ENCODE results near the gene PRRT1.
"Not testable (repeated sequence)": the region's sequence is repeated elsewhere in the genome, so short reads cannot be mapped to it uniquely, and the experiment has no call there.

PRRT1 gene

DNA sequence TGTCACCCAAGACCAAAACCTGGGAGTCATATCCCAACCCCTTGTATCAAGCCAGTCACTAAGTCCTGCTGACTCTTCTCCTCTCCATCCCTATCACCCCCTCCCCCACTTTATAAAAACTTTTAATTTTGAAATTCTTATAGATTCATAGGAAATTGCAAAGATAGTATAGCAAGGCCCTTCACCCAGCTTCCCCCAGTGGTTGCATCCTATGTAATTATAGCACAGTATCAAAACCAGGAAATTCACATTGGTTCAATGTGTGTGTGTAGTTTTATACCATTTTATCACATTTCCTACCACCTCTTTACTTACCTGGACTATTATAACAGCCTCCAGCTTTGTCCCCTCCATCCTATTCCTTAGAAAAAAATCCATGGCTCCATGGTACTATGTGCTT is 6.3 kb upstream of the PRRT1 start:
- no peak for DNase-seq
- intact Hi-C loops (cut with DNase I), result no loop called here

DNA sequence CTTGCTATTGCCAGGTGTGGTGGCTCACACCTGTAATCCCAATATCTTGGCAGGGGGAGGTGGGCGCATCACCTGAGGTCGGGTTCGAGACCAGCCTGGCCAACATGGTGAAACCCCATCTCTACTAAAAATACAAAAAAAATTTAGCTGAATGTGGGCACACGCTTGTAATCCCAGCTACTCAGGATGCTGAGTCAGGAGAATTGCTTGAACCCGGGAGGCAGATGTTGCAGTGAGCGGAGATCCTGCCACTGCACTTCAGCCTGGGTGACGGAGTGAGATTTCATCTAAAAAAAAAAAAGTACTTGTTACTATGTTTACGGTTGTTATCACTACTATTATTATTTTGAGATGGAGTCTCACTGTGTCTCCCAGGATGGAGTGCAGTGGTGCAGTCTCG is 5.2 kb upstream of the PRRT1 start:
- DNase-seq, result no peak
- intact Hi-C loops (cut with DNase I), result no loop called here

- intact Hi-C loops (cut with DNase I), result loop anchor here (2.0 kb wide), 1 partner anchor 28 kb away; no protein-coding TSS in a partner anchor
- DNase-seq, result peak in 39 of 42 donors; percentile 31 to 78 (median 57)
These were observed 2.9 kb upstream of the PRRT1 start for GRCh38 chr6:32154514-32155161.

DNA sequence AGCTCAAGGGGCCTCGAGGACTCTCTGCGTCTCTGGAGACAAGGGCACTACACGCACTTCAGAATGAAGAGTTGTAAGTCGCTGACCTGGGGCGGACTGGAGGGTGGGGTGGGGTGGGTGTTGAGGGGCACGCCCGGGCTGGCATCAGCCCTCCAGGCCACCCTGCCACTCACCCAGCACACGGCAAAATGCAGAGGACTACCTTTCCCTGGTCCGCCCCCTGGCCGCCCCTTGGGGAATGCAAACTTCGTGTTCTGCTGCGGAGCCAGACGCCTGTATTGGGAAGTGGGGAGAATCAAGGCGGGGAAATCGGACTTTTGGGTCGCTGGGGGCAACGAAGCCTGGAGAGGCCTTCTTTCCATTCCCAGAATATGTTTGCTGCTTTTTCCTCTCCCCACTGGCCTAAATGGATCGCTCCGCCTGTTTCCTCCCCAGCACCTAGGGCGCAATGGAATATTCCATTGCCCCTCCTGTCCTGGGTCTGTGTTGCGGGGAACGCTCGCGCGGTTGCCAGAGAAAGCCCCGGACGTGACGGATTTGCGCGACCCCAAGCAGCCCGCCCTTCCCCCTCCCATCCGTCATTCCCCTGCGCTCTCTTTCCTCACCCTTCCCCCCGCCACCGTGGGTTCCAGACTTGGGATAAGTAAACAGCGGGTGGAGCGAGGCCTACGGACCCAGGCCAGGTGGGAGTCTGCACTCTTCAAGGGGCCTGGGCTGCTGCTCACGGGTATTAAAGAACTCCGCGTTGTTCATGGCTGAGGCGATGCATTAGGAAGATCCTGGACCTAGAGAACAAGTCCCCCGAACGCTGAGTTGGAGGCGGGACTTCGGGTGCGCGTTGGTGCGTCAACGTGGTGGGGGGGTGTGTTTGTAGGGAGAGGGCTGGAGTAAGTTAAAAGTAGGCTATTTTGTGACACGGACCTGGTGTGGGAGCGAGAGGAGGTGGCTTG is 2.1 kb upstream of the PRRT1 start, which contains the start of gene PPT2:
Gene PPT2 (plus strand): TSS at position 578 of the 950 bp plus-strand sequence. CDS start 454 bp downstream, outside the sequence.
- DNase-seq, result peak; percentile 76 to 96 (median 92)
- intact Hi-C loops (cut with DNase I), result loop anchor here (2.0 kb wide), 1 partner anchor 27 kb away; no protein-coding TSS in a partner anchor

GRCh38 chr6:32152769-32153563 is 1.2 kb upstream of the PRRT1 start:
- DNase-seq, result peak in 17 of 42 donors; percentile 20 to 65 (median 44)
- intact Hi-C loops (cut with DNase I), result no loop called here

DNA sequence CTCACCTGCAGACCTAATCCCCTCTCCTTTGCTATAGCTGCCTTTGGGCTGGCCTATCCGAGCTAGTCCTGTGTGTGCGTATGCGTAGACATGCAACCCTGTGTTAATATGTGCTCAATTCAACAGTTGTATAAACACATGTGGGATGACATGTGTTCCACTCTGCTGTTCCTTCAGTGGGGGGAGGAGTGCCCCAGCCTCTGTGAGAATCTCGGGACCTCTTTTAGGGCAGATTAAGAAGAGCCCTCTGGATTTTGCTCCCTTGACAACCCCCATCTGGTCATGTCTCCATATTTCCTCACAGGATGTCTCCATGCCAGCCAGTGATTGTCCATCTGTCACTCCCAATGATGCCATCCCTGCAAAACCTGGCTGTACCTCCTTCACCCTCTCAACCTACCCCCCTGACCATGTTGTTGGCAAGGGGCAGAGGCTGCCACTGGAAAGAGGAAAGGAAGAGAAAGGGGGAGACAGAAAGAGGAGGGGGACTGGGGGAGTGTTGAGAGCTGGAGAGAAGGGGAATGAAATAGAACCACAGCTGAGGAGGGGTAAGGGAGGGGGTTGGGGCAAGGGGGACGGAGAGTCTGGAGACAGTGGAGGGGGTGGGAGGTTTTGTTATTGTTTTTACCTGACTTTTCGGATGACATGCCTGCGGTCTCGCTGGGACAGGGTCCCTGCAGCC is 417 bp downstream of the PRRT1 start:
- peak in 12 of 42 donors; percentile 23 to 66 (median 50) for DNase-seq
- intact Hi-C loops (cut with DNase I), result no loop called here

DNA sequence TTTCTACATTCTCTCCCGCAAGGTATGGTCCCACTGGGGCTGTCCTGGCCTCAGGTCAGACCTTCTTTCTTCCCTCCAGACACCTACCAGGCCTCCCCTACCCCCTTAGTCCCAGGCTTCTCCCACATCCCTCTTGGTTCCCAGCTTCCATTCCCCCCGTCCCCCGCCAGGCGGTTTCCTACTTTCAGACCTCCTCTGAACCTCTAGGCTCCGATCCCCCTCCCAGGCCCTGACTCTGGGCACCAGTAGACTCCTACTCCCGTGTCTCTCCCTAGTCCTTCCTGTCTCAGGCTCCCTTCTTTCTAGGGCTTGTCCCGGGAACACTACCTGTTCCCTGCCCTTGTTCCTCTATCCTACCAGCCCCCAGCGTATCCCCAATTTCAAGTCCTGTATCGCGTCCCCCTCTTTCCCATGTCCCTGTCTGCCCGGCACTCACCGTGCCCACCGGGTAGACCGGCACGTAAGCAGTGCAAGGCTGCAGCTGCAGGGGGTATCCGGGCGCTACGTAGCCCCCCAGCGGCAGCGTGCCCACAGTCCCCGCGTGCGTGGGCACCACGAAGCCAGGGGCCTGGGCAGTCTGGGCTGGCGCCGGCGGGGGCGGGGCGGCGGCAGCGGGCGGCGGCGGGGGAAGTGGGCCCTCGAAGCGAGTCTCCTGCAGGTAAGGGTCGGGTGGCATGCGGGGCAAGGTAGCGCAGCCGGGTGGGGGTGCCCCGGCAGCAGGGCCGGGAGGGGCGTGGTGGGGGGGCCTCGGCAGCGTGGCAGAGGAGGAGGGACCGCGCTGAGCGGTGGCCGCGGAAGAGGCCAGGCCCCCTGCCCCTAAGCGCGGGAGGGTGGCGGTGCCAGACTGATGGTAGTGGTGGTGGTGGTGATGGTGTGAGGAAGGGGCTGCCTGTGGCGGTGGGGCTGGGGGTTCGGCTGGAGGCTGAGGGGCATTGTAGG is 1.5 kb downstream of the PRRT1 start:
- DNase-seq, result peak in 1 of 42 donors; percentile 21
- intact Hi-C loops (cut with DNase I), result no loop called here

- no peak for DNase-seq
- intact Hi-C loops (cut with DNase I), result no loop called here
These were observed 2.5 kb downstream of the PRRT1 start for GRCh38 chr6:32149092-32149755.

GRCh38 chr6:32148289-32149091 is 3.2 kb downstream of the PRRT1 start:
- DNase-seq, result peak in 22 of 42 donors; percentile 43 to 74 (median 56)

GRCh38 chr6:32147401-32148132 is 4.2 kb downstream of the PRRT1 start:
- intact Hi-C loops (cut with DNase I), result no loop called here
- no peak for DNase-seq

More at GRCh38 chr6:32148289-32149091, 3.2 kb downstream of the PRRT1 start:
- intact Hi-C loops (cut with DNase I), result no loop called here

DNA sequence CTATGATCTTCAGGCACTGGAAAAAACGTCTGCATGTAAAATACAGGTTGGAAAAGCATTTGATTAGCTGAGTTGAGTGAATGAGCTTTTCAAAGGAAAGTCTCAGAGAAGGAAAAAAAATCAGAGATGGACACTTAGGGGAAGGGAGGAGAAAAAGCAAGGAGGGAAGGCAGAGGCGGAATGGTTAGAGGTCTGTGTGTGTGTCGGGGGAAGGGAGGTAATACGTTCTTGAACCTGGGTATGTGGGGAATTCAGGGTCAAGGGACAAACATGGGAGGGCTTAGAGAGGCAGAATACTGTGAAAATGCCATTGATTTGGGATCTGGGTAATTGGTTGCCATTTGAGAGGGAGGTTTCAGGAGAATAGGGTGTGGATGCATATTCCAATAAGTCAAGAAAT is 5.1 kb downstream of the PRRT1 start:
- intact Hi-C loops (cut with DNase I), result no loop called here
- no peak for DNase-seq

DNA sequence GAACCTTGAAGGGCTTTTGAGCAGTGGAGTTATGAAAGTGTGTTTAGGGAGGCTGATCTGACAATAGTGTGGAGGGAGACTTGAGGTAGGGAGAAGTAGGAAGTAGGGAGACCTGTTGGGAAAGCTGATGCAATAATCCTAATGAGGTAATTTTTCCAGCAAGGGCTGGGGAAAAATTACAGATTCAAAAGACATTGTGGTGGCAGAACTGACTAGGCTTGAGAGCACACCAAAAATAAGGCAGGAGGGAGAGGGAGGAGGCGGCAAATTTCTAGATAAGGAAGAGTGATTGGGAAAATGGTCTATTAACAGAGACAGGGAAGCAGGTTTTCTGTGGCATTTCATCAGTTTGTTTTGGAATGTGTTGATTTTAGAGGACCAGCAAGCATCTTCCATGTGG is 5.5 kb downstream of the PRRT1 start:
- peak in 3 of 42 donors; percentile 37 to 61 (median 43) for DNase-seq
- intact Hi-C loops (cut with DNase I), result no loop called here

- intact Hi-C loops (cut with DNase I); DNase-seq: not testable (repeated sequence)
These were observed 7.5 kb downstream of the PRRT1 start for GRCh38 chr6:32144238-32144637.

DNA sequence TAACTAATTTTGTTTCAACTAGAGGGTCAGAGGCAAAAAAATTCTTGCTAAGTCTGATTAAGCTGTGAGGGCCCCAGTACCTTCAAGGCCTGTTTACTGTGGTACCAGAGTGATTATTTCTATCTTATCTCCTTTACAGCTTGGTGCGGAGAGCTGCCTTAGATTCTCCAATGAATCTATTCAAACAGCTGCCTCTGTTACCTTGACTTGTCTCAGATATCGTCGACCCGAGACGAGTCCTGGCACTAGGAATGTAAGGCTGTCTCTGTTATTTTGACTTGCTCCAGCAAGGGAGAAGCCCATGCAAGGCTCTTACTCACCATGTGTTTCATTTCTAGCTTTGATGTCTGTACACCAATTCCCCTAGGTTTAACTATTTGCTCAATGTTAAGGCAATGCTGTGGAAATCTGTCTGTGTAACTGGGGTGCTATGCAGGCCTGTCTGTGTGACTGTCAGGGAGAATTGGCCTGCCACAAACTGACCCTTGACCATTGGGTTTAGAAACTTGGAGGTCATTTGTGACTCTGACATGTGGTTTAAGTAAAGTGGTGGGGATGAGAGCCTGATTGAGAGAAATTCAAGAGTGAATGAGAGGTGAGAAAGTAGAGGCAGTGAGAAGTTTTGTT is 11.2 kb downstream of the PRRT1 start:
- DNase-seq, result no peak
- intact Hi-C loops (cut with DNase I), result no loop called here

GRCh38 chr6:32139590-32139989 is 12.1 kb downstream of the PRRT1 start:
- intact Hi-C loops (cut with DNase I), result no loop called here

More at GRCh38 chr6:32139590-32139989, 12.1 kb downstream of the PRRT1 start:
- DNase-seq, result no peak
